Thoracic aorta (tissue), 2 donors: ENCODE measurements around the gene ARHGAP25. TPM values are rescaled to one million over a fixed set of nuclear protein-coding genes. Genes with fewer than 3 reads are reported as not detected.
A peak's percentile ranks its signal among the peaks of the same experiment; 100 is the strongest.

ENCODE experiments used
- ATAC-seq: fragments of 150-250 bp; one replicate; pipeline ENCODE4 v1.8.0; 2017; ENCODE audit warnings: low read depth; ENCODE audit not compliant: insufficient number of reproducible peaks, low FRiP score
- DNase-seq: peaks from one replicate; pipeline ENCODE4 v3.0.0-alpha.2; 2020; ENCODE audit warnings: low spot score
- H3K27ac ChIP-seq, 2 donors: fragments of 200-600 bp; sonication (generic); 1 replicate in 1 of 2; 2 replicates in 1 of 2; pipeline ENCODE4 v1.5.1; 2016; ENCODE audit warnings: mild to moderate bottlenecking in 2 of 2, moderate library complexity in 2 of 2
- H3K27me3 ChIP-seq: fragments of 200-600 bp; sonication (generic); replicated peaks from 2 replicates; pipeline ENCODE4 v1.6.0; 2016; ENCODE audit warnings: mild to moderate bottlenecking; ENCODE audit not compliant: insufficient read depth
- H3K36me3 ChIP-seq: fragments of 200-600 bp; sonication (generic); one replicate; pipeline ENCODE4 v1.5.1; 2016
- H3K4me1 ChIP-seq, 2 donors: fragments of 200-600 bp; sonication (generic); 1 replicate in 1 of 2; 2 replicates in 1 of 2; pipeline versions ENCODE4 v1.5.1 to v1.6.0; 2016; ENCODE audit warnings: low read depth in 2 of 2, mild to moderate bottlenecking in 1 of 2; ENCODE audit not compliant: control insufficient read depth in 1 of 2
- H3K4me3 ChIP-seq: fragments of 200-600 bp; sonication (generic); 2 replicates; pipeline ENCODE4 v1.5.1; 2016; ENCODE audit warnings: mild to moderate bottlenecking
- H3K9me3 ChIP-seq: fragments of 200-600 bp; sonication (generic); 2 replicates; pipeline ENCODE4 v1.5.1; 2016
- CTCF ChIP-seq: fragments of 200-600 bp; sonication (generic); IDR thresholded peaks from one replicate; pipeline ENCODE4 v1.5.1; 2019; ENCODE audit warnings: antibody characterized with exemption
- total RNA-seq, 2 donors: library from RNA; depleted of rRNA; stranded (reverse); fragments of >200 nt; gene quantifications; one replicate each; pipeline versions ENCODE4 v1.1.0 to v1.2.3, GENCODE V29; 2016

The ARHGAP25 gene
- total RNA-seq, 2 donors from 2014 or later = 10.8 to 14.5 TPM

- H3K27ac ChIP-seq = no peak overlapping the region
- H3K4me3 ChIP-seq = no peak overlapping the region
- no peaks in the 10 kb centered on the region for H3K36me3 ChIP-seq
- TF ChIP-seq CTCF = no peak
- H3K4me1 ChIP-seq = peaks cover 18 to 44% of the 10 kb centered on the region in 2 donors
- ATAC-seq (no peak), DNase-seq (no peak)
- no peaks in the 10 kb centered on the region for H3K9me3 ChIP-seq
- H3K27me3 ChIP-seq = no peaks in the 10 kb centered on the region
Observed at GRCh38 chr2:68824831-68825230, 90.2 kb downstream of the ARHGAP25 start.

- ATAC-seq = no peak
- no peaks in the 10 kb centered on the region for H3K36me3 ChIP-seq
- no peak overlapping the region for H3K4me3 ChIP-seq
- no peaks in the 10 kb centered on the region for H3K27me3 ChIP-seq
- no peaks in the 10 kb centered on the region for H3K9me3 ChIP-seq
- H3K4me1 ChIP-seq = peaks cover 22 to 53% of the 10 kb centered on the region in 2 donors
- TF ChIP-seq CTCF = no peak
- H3K27ac ChIP-seq = no peak overlapping the region
- no peak for DNase-seq
Observed at GRCh38 chr2:68825866-68826265, 91.3 kb downstream of the ARHGAP25 start.

DNA sequence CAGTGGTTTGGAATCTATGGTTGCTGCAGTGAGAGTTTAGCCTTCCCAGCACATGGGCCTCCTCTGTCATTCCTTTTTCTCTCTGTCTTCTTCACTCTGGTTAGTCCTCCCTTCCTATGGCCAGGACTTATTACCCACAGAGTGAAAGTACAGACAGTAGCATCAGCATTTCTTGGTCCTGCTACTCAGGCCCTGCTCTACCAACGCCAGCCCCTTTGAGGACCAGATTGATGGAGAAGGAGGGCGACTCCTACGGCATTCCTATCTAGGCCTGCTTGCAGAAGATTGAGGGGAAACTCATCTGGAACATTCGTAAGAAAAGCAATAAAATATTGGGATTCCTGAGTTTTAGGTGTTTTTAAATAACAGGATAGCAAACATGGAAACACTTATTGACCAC is 93.1 kb downstream of the ARHGAP25 start:
- no peaks in the 10 kb centered on the region for H3K27me3 ChIP-seq
- no peak for TF ChIP-seq CTCF
- no peaks in the 10 kb centered on the region for H3K36me3 ChIP-seq
- H3K27ac ChIP-seq = no peak overlapping the region
- peaks cover 38 to 62% of the 10 kb centered on the region in 2 donors for H3K4me1 ChIP-seq
- no peak overlapping the region for H3K4me3 ChIP-seq
- ATAC-seq (no peak), DNase-seq (no peak)
- no peaks in the 10 kb centered on the region for H3K9me3 ChIP-seq

DNA sequence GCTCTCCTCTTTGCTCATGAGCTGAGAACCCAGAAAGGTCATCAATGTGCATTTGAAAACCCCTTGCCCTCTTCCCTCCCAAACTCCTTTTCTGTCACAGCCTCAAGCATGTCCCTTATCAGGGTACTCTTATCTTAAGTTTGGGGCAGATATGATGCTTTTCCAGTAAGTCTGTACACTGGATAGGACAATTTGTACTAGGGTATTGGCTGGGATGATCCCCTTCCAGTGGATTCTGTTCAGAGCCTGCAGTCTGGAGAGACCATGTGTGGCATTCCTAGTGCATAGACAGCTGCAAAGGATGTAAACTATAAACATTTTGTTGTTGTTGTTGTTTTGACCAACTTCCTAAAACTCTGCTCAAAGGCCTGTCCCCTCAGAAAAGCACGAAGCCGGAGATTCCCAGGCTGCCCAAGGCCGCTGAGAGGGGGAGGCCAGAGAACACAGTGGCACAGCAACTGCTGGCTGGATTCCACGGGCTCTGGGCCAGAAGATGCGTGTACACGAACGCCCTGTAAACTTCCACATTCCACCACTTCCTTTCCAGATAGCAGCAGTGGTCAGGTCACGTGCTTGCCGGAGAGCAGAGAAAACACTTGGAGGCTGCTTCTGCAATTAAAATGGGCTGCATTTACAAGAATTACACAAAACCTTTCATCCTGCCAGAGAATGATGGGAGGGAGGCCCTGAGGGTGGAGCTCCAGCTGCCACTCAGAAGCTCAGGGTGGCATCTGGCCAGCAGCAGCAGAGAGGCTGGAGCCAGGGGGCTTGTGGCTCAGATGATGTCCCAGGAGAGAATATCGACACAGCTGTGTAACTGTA is 94.5 kb downstream of the ARHGAP25 start:
- H3K36me3 ChIP-seq = no peaks in the 10 kb centered on the region
- ATAC-seq = peak; percentile 77
- peaks cover 43 to 65% of the 10 kb centered on the region in 2 donors for H3K4me1 ChIP-seq
- peak; percentile 88 for DNase-seq
- H3K27ac ChIP-seq = peak overlapping the region; percentile 66 to 97
- H3K9me3 ChIP-seq = no peaks in the 10 kb centered on the region
- H3K4me3 ChIP-seq = peak overlapping the region; percentile 10
- peak; percentile 20 for TF ChIP-seq CTCF
- no peaks in the 10 kb centered on the region for H3K27me3 ChIP-seq

- H3K9me3 ChIP-seq = no peaks in the 10 kb centered on the region
- peaks cover 43 to 58% of the 10 kb centered on the region in 2 donors for H3K4me1 ChIP-seq
- peak overlapping the region; percentile 66 to 97 for H3K27ac ChIP-seq
- no peaks in the 10 kb centered on the region for H3K36me3 ChIP-seq
- no peak for TF ChIP-seq CTCF
- H3K27me3 ChIP-seq = no peaks in the 10 kb centered on the region
- no peak for DNase-seq
- H3K4me3 ChIP-seq = peak overlapping the region; percentile 10
- no peak for ATAC-seq
Observed at GRCh38 chr2:68829749-68830148, 95.1 kb downstream of the ARHGAP25 start.
